HEK293T (cell line): ENCODE results near the gene ABCG4.
A peak's percentile ranks its signal among the peaks of the same experiment; 100 is the strongest.
"Not testable (repeated sequence)": the region's sequence is repeated elsewhere in the genome, so short reads cannot be mapped to it uniquely, and the experiment has no call there.

Experiments used
- CTCF ChIA-PET: fragments of 350-600 bp; formaldehyde crosslinking; extraction: SDS; loops from one replicate; lab custom pipeline; 2021; ENCODE audit warnings: antibody characterized with exemption, inconsistent platforms; lab: Yijun Ruan, JAX
- POLR2A ChIA-PET: fragments of 350-600 bp; formaldehyde crosslinking; extraction: SDS; loops from one replicate; lab custom pipeline; 2020; ENCODE audit warnings: antibody characterized with exemption, inconsistent platforms; lab: Yijun Ruan, JAX
- DNase-seq: peaks from one replicate; pipeline ENCODE4 v3.0.0; 2012; ENCODE audit warnings: mixed read lengths; ENCODE audit errors: extremely low spot score
- ARNT ChIP-seq: fragments of 450-650 bp; IDR thresholded peaks from 2 replicates; pipeline ENCODE4 v1.6.1; 2017; ENCODE audit warnings: mild to moderate bottlenecking
- BHLHE40 ChIP-seq: fragments of 450-650 bp; IDR thresholded peaks from 2 replicates; pipeline ENCODE4 v1.6.1; 2016; ENCODE audit warnings: mild to moderate bottlenecking, moderate library complexity, borderline replicate concordance
- CTBP1 ChIP-seq: fragments of 450-650 bp; IDR thresholded peaks from 2 replicates; pipeline ENCODE4 v1.6.1; 2016; ENCODE audit warnings: borderline replicate concordance
- ELF4 ChIP-seq: fragments of 450-650 bp; IDR thresholded peaks from 2 replicates; pipeline ENCODE4 v1.6.1; 2017; ENCODE audit warnings: antibody characterized with exemption
- FOXA1 ChIP-seq: fragments of 450-650 bp; IDR thresholded peaks from 2 replicates; pipeline ENCODE4 v1.6.1; 2016; ENCODE audit warnings: mild to moderate bottlenecking
- FOXK2 ChIP-seq: fragments of 450-650 bp; IDR thresholded peaks from 2 replicates; pipeline ENCODE4 v1.6.1; 2016; ENCODE audit warnings: mild to moderate bottlenecking
- FOXM1 ChIP-seq: fragments of 450-650 bp; IDR thresholded peaks from 2 replicates; pipeline ENCODE4 v1.6.1; 2017; ENCODE audit warnings: mild to moderate bottlenecking, borderline replicate concordance
- HDGF ChIP-seq: fragments of 450-650 bp; IDR thresholded peaks from 2 replicates; pipeline ENCODE4 v1.6.1; 2017; ENCODE audit warnings: antibody characterized with exemption, borderline replicate concordance
- L3MBTL2 ChIP-seq: fragments of 450-650 bp; conservative IDR thresholded peaks from 2 replicates; pipeline ENCODE4 v1.6.1; 2016; ENCODE audit warnings: mild to moderate bottlenecking
- NFRKB ChIP-seq: fragments of 450-650 bp; IDR thresholded peaks from 2 replicates; pipeline ENCODE4 v1.6.1; 2016; ENCODE audit warnings: mild to moderate bottlenecking, moderate library complexity
- PKNOX1 ChIP-seq: fragments of 450-650 bp; IDR thresholded peaks from 2 replicates; pipeline ENCODE4 v1.6.1; 2016
- SP1 ChIP-seq: fragments of 450-650 bp; IDR thresholded peaks from 2 replicates; pipeline ENCODE4 v1.6.1; 2017
- SUZ12 ChIP-seq: fragments of 450-650 bp; IDR thresholded peaks from 2 replicates; pipeline ENCODE4 v1.6.1; 2016; ENCODE audit warnings: mild to moderate bottlenecking
- TARDBP ChIP-seq: fragments of 450-650 bp; IDR thresholded peaks from 2 replicates; pipeline ENCODE4 v1.6.1; 2016
- ZNF384 ChIP-seq: fragments of 450-650 bp; IDR thresholded peaks from 2 replicates; pipeline ENCODE4 v1.6.1; 2016

Gene ABCG4

GRCh38 chr11:119166368-119167076, 17.7 kb downstream of the ABCG4 start:
- no peak for DNase-seq
- no peak for TF ChIP-seq SP1
- no peak for TF ChIP-seq ELF4
- no peak for TF ChIP-seq ZNF384
- no peak for TF ChIP-seq CTBP1
- ChIA-PET CTCF (interaction anchor here (0.8 to 1.9 kb wide), 2 partner anchors 9 to 40 kb away, joined by 4 to 6 read pairs; no protein-coding TSS in a partner anchor), POLR2A (interaction anchor here (1.6 kb wide), 1 partner anchor 15 kb away, joined by 3 read pairs; no protein-coding TSS in a partner anchor)

- DNase-seq, result not testable (repeated sequence)
- POLR2A ChIA-PET, result interaction anchor here (1.6 kb wide), 1 partner anchor 15 kb away, joined by 3 read pairs; no protein-coding TSS in a partner anchor
- CTCF ChIA-PET, result interaction anchor here (0.8 to 1.9 kb wide), 2 partner anchors 10 to 39 kb away, joined by 4 to 6 read pairs; no protein-coding TSS in a partner anchor
These were observed 18.2 kb downstream of the ABCG4 start for GRCh38 chr11:119167077-119167458.

- ChIA-PET CTCF (no interaction called here), POLR2A (interaction anchor here (1.6 to 1.7 kb wide), 2 partner anchors 8 to 14 kb away, joined by 3 to 5 read pairs; no protein-coding TSS in a partner anchor)
- no peak for DNase-seq
- TF ChIP-seq TARDBP (no peak), ARNT (no peak), CTBP1 (no peak), L3MBTL2 (no peak), FOXK2 (no peak), FOXM1 (no peak)
These were observed 19.1 kb downstream of the ABCG4 start for GRCh38 chr11:119167933-119168332.

- TF ChIP-seq NFRKB (no peak), ARNT (no peak), L3MBTL2 (no peak), ELF4 (peak; percentile 44; the same call in 1 of the 2 replicates), PKNOX1 (peak; percentile 14; the same call in 1 of the 2 replicates)
- POLR2A ChIA-PET, result interaction anchor here (0.5 to 1.8 kb wide), 14 partner anchors 8 to 74 kb away, joined by 3 to 10 read pairs (median 4); partner anchors contain the start of genes ABCG4, C2CD2L and CBL
- DNase-seq, result peak; percentile 98
- CTCF ChIA-PET, result interaction anchor here (0.6 to 1.7 kb wide), 7 partner anchors 11 to 139 kb away, joined by 3 to 14 read pairs (median 3); partner anchors contain the start of gene C2CD2L
These were observed 19.8 kb downstream of the ABCG4 start, which contains the start of gene NLRX1 for GRCh38 chr11:119168471-119169281. Gene NLRX1 (plus strand): TSS chr11:119168725. CDS start chr11:119171404, 2,679 bp downstream.

GRCh38 chr11:119169282-119169719, 20.4 kb downstream of the ABCG4 start:
- ChIA-PET CTCF (interaction anchor here (0.6 to 1.7 kb wide), 7 partner anchors 11 to 138 kb away, joined by 3 to 14 read pairs (median 3); partner anchors contain the start of gene C2CD2L), POLR2A (interaction anchor here (0.5 to 1.8 kb wide), 15 partner anchors 9 to 74 kb away, joined by 3 to 10 read pairs (median 3); partner anchors contain the start of genes ABCG4, C2CD2L and CBL)
- TF ChIP-seq FOXK2, result no peak
- no peak for TF ChIP-seq ARNT
- TF ChIP-seq ZNF384, result no peak
- no peak for TF ChIP-seq FOXA1
- TF ChIP-seq SUZ12, result no peak
- peak; percentile 49 for DNase-seq

- ChIA-PET CTCF (no interaction called here), POLR2A (interaction anchor here (1.6 kb wide), 1 partner anchor 11 kb away, joined by 4 read pairs; no protein-coding TSS in a partner anchor)
- DNase-seq, result no peak
- TF ChIP-seq BHLHE40 (no peak), SUZ12 (no peak), FOXM1 (no peak), CTBP1 (no peak), ZNF384 (no peak), ELF4 (no peak), ARNT (no peak), SP1 (no peak), FOXA1 (no peak)
These were observed 23.7 kb downstream of the ABCG4 start for GRCh38 chr11:119172513-119172912.

- TF ChIP-seq TARDBP, result no peak
- no peak for TF ChIP-seq HDGF
- TF ChIP-seq FOXK2, result no peak
- CTCF ChIA-PET, result interaction anchor here (0.6 kb wide), 1 partner anchor 118 kb away, joined by 7 read pairs; no protein-coding TSS in a partner anchor
- POLR2A ChIA-PET, result interaction anchor here (1.6 kb wide), 1 partner anchor 10 kb away, joined by 4 read pairs; no protein-coding TSS in a partner anchor
These were observed 24.6 kb downstream of the ABCG4 start for GRCh38 chr11:119173453-119173852.

More at GRCh38 chr11:119173453-119173852, 24.6 kb downstream of the ABCG4 start:
- no peak for DNase-seq
